HG02852 (cell line): ENCODE data around the gene CFAP298.
"Not testable (repeated sequence)": the region's sequence is repeated elsewhere in the genome, so short reads cannot be mapped to it uniquely, and the experiment has no call there.

Source experiments
- ATAC-seq: cut with Tn5 transposase; IDR thresholded peaks from one replicate; pipeline ENCODE4 v1.9.1; 2021; ENCODE audit warnings: mild to moderate bottlenecking, moderate library complexity; ENCODE audit not compliant: unreplicated experiment

Gene CFAP298

DNA sequence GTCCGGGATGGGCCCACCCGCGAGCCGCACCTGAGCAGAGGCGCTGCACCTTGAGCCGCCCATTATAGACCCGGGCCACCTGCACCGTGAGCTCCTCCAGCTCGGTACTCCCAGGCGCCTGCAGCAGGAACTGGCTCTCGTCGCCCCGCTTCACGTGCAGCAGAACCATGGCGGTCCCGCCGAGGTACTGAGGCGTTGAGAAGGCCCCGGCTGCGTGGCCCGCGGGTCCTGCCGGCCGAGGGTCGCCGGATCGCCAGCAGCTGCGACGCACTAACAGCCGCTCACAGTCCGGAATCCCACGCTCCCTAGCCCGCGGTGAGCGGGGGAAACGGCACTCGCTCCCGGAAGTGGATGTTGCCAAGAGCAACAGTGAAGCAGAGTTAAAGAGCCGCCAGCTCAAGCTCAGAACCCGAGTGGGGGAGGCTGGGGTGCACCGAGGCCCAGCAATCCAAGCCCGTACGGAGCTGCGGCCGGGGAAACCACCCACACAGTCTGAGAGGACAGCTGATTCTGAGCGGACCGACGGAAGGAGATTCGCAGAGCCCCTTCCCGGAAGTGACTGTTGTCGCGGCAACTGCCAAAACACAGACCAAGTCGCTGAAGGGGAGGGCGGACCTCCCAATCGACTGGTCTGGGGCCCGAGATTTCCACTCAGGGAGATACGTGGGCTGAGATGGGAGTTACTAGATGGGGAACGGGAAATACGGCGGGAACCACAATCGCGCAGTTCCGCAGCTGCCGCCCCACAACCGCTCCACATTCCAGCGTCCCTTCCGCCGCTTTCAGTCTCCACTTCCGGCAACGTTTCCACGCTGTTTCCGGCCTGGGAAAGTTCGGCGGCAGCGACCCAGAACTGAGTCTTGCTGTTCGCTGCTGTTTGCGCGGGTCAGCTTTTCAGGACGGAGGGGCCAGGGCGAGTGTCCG, at the start of gene CFAP298:
TSS of gene CFAP298 (minus strand) at position 303 of the 924 bp plus-strand sequence. CDS start at position 169, 134 bp downstream.
- ATAC-seq: peak; percentile 92

GRCh38 chr21:32661026-32661782, 49.0 kb upstream of the CFAP298 start:
- ATAC-seq: not testable (repeated sequence)

DNA sequence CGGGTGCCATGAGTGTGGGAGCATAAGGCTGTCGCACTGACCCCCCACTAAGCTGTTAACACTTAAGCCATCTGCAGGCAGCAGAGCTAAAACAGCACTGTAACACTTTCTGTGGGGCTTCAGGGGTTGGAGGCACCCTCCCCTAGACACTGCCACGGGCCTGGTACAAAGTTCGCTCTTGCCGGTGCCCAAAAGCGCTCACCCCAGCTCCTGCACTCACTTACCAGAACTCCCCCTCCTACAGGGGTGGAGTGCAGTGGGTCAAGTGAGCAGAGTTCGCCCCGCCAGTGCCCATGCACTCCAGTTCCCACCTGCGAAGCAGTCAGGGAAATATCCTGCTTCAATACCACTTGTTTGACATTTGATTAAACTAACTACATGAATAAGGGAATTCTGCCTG, 46.3 kb upstream of the CFAP298 start:
- no peak for ATAC-seq

DNA sequence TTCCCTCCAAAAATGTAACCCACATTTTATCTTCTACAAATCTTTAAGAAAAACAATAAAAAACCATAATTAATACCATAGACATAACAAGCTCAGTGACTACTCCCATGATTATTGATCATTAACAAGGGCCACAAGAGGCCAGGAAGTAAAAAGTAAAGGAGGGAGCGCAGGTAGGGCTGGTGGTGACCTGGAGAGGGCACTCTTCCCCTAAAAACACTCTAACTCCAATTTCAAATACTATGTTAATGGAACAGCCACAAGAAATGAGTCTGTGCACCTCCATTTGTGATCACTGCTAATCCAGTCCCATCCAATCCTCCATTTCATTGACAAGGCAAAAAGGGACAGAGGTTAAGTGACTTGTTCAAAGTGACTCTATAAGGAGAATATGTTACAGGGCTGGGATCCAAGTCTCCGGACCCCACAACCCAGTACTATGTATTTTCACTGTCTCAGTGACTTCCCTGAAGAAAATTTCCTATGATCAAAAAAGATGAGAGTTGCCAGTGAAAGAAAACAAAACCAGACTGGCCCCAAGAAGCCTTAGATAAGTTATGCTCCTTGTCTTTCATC, 41.2 kb upstream of the CFAP298 start:
- no peak for ATAC-seq

DNA sequence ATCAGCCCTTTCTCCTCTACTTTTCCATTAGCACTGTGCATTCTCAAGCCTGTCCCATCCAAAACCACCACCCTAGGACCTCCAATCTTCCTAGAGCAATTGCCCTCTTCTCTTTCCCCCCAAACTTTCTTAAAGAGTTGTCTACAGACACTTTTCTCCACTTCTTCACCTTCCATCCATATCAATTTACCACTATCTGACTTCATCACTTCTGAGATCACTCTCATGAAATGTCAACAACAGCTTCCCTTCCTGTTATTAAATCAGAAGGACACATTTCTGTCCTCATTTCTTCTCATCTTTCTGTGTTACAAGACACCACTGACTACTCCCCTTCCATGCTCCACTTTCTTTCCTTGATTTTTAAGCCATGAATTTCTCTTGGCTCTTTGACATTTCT, 36.0 kb upstream of the CFAP298 start:
- no peak for ATAC-seq

- ATAC-seq: no peak
Observed at GRCh38 chr21:32645261-32646182, 33.3 kb upstream of the CFAP298 start.

GRCh38 chr21:32641710-32642698, 29.8 kb upstream of the CFAP298 start:
- ATAC-seq: no peak

- no peak for ATAC-seq
Observed at GRCh38 chr21:32626621-32627196, 14.5 kb upstream of the CFAP298 start.

DNA sequence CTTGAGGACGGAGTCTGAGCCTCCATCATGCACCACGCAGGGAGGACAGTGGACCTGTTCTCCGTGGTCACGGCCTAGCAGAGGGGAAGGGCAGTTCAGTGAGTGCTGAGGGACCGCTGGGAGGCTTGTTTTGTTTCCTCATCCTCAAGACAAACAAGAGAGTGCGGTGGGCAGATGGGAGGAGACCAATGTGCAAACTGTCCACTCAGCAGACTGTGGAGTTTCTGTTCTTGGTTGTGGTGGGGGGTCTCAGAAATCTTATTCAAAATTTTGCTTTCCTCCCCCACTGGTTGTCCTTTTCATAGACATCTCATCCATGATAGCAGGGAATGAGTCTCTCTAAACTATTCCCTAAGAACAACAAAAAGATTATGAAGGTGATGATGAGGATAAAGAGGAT, 6.0 kb upstream of the CFAP298 start:
- ATAC-seq: not testable (repeated sequence)

DNA sequence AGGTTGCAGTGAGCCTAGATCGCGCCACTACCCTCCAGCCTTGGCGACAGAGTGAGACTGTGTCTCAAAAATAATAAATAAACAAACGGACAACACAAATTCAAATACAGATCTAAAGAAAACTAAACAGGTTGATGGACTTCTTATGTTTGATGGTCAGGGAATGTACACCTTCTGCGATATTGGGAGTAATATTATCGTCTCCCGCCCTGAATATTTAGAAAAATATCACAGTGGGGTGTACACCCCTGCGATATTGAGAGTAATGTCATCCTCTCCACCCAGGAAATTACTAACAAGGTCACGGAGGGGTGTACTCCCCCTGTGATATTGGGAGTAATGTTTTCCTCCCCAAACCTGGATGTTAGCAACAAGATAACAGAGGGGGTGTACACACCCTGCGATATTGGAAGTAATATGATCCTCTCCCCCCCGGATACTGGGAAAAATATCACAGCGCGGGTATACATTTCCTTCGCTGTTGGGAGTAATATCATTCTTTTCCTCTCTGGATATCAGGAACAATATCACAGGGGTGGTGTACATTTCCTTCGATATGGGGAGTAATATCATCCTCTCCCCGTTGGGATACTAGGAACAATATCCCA, 1.4 kb upstream of the CFAP298 start:
- no peak for ATAC-seq

GRCh38 chr21:32612999-32613337, 791 bp upstream of the CFAP298 start:
- no peak for ATAC-seq

DNA sequence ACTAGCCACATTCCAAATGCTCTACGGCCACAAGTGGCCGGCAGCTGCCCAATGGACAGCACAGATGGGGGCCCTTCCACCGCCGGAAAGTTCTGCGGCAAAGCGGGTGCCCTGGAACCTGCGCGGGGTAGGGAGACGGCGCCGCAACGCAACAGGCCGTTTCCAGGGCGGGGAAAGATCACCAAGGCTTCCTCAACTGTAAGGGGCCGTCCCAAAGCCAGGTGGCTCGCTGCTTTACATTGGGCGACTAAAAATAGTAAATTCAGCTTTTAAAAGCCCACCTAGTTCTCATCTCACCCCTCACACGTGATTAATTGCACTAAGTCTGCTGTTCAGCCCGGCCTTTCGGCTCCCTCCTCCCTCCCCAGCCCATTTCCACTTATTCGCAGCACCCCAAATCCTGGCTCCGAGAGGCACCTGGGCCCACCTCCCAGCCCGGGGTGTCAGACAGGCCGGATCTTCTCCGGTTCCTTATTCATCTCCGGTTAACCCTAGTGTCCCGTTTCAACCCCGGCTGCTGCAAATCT, 643 bp downstream of the CFAP298 start:
- no peak for ATAC-seq

DNA sequence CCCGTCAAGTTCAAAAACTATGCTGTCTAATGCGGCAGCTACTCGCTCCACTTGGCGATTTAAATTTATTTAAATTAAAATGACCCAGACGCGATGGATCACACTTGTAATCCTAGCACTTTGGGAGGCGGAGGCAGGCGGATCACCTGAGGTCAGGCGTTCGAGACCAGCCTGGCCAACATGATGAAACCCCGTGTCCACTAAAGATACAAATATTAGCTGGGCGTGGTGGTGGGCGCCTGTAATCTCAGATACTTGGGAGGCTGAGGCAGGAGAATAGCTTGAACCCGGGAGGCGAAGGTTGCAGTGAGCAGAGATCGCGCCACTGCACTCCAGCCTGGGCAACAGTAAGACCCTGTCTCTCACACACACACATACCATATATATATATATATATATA, 1.2 kb downstream of the CFAP298 start:
- ATAC-seq: not testable (repeated sequence)

- no peak for ATAC-seq
Observed at GRCh38 chr21:32608851-32609250, 3.3 kb downstream of the CFAP298 start.

DNA sequence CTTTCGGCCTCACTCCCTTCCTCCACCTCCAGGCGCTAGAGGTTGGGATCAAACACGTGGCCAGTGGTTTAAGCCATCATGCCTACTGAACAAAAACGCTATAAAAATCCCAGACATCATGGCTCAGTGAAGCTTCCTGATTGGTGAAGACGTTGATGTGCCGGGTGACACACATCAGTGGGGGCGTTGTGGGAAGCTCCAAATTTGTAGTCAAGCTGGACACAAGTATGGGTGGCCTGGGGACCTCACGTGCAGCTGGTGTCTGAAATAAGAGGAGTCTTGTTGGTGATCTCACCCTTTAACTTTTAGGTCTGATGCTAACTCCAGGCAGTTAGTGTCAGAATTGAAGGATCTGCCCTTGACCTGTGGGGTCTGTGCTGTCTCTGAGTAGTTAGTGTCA, 6.7 kb downstream of the CFAP298 start:
- no peak for ATAC-seq

GRCh38 chr21:32604464-32604863, 7.7 kb downstream of the CFAP298 start:
- no peak for ATAC-seq

DNA sequence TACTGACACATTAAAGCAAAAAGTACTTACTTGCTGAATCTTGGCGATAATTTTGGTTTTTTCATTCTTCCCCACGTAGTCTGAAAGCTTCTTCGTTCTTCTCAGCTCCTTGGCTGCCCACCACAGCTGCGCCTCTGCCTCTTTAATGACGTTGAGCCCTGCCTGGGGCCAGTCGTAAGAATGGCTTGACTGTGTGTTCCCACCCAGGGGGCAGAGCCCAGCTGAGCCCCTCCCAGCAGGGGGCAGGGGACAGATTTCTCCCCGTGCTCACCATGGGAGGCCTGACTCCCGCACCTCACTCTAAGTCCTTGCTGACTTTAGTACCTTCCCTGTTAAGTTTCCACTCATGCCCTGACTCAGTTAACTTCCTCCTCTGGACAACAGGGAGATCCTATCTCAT, 9.0 kb downstream of the CFAP298 start:
- ATAC-seq: no peak

GRCh38 chr21:32602099-32602498, 10.1 kb downstream of the CFAP298 start:
- ATAC-seq: no peak
